BLaER1 (cell line): ENCODE results near the gene LINC01488.

Experiments
- H3K27ac ChIP-seq: shearing (Covaris generic); formaldehyde crosslinking; 2 replicates; pipeline ENCODE4 v1.8.1; 2022
- H3K27me3 ChIP-seq: shearing (Covaris generic); formaldehyde crosslinking; 2 replicates; pipeline ENCODE4 v1.8.1; 2022
- H3K36me3 ChIP-seq: shearing (Covaris generic); formaldehyde crosslinking; 2 replicates; pipeline ENCODE4 v1.8.1; 2022
- H3K4me1 ChIP-seq: shearing (Covaris generic); formaldehyde crosslinking; 2 replicates; pipeline ENCODE4 v1.8.1; 2022
- H3K4me2 ChIP-seq: shearing (Covaris generic); formaldehyde crosslinking; 2 replicates; pipeline ENCODE4 v1.8.1; 2022
- H3K4me3 ChIP-seq: shearing (Covaris generic); formaldehyde crosslinking; 2 replicates; pipeline ENCODE4 v1.8.1; 2022
- H3K9ac ChIP-seq: shearing (Covaris generic); formaldehyde crosslinking; 2 replicates; pipeline ENCODE4 v1.8.1; 2022
- H3K9me3 ChIP-seq: shearing (Covaris generic); formaldehyde crosslinking; 2 replicates; pipeline ENCODE4 v1.8.1; 2022
- H4K20me1 ChIP-seq: shearing (Covaris generic); formaldehyde crosslinking; 2 replicates; pipeline ENCODE4 v1.8.1; 2022
- Cebpa-rat ChIP-seq: shearing (Covaris generic); IDR thresholded peaks from 2 replicates; pipeline ENCODE4 v1.8.1; 2022

LINC01488 gene

DNA sequence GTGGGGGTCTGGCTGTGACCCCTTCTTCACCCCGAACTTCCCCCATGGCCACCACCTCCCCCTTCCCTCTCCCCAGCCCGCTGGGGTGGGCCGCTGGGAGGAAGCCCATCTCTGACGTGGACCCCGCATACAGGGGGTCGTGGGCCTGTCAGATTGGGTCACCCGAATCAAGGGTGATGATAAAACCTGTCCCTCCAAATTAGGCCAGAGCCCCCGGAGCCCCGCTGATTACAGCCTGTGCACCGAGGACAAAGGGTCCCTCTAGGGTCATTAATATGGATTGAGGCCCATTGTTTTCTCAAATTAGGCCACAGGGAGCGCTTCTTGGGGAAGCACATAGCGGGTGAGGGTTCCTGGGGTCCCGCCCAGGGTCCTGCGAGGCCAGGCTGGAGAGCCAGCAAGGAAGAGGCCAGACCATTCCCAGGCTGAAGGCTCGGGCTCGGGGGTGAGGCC lies 4.9 kb upstream of the LINC01488 start:
- no peaks in the 10 kb centered on the region for H3K27me3 ChIP-seq
- no peak overlapping the region for H3K27ac ChIP-seq
- no peak for TF ChIP-seq Cebpa-rat
- H3K4me1 ChIP-seq, result no peaks in the 10 kb centered on the region
- H3K4me3 ChIP-seq, result no peak overlapping the region
- no peaks in the 10 kb centered on the region for H3K36me3 ChIP-seq
- no peak overlapping the region for H3K9ac ChIP-seq
- H4K20me1 ChIP-seq, result no peaks in the 10 kb centered on the region
- peaks cover 3% of the 10 kb centered on the region; the same call in 1 of the 2 replicates for H3K9me3 ChIP-seq
- H3K4me2 ChIP-seq, result no peak overlapping the region

DNA sequence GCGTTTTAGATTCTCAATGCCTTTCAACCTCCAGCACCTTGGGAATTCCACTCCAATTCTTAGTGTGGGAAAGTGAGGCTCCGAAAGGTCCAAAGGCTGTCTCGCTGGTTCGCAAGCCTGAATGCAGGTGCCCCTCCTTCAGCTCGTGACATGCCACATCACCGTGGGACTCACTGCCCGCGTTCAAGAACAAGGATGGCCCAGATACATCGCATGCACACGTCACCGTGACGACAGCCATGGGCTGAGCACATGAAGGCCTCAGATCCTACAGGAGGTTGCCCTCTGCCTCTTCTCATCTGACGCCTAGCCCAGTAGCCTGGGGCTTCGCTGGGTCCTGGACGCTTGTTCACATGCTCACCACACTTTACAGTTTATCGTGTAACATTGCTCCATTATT lies 4.4 kb upstream of the LINC01488 start:
- Histone ChIP-seq H3K9ac (no peak overlapping the region), H4K20me1 (no peaks in the 10 kb centered on the region), H3K9me3 (peaks cover 3% of the 10 kb centered on the region; the same call in 1 of the 2 replicates), H3K4me1 (no peaks in the 10 kb centered on the region), H3K4me2 (no peak overlapping the region), H3K27me3 (no peaks in the 10 kb centered on the region), H3K4me3 (no peak overlapping the region), H3K27ac (no peak overlapping the region), H3K36me3 (no peaks in the 10 kb centered on the region)
- TF ChIP-seq Cebpa-rat, result no peak

DNA sequence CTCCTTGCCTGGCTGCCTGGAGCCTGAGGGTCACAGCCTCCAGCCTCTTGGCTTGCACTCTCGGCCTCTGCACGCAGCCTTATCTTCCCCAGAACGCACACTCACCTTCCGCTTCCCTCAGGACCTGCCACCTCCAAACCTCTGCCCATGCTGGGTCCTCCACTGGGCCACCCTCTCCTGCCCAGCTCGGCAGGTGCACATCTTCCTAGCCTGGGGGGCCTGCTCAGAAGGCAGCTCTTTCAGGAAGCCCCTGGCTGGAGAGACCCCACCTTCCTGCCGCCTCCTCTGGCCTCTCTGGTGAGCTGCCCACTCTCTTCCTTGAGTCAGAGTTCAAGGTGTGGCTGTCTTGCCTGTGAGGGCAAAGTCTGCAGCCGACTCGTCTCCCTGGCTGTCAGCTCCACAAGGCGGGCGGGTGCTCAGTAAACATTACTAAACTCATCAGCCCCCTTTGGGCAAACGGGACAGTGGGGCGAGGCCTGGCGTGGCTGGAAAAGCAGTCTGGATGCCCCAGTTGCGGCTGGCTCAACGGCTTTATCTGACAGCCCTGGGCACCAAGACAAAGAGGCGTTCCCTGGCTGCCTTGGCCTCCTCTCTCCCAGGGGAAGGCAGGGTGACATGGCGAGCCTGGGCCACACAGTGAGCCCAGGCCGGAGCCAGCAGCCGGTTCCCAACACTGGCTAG lies 1.7 kb upstream of the LINC01488 start:
- Histone ChIP-seq H3K27me3 (no peaks in the 10 kb centered on the region), H3K4me2 (no peak overlapping the region), H3K27ac (no peak overlapping the region), H3K4me1 (no peaks in the 10 kb centered on the region), H3K36me3 (no peaks in the 10 kb centered on the region), H4K20me1 (no peaks in the 10 kb centered on the region), H3K9me3 (no peaks in the 10 kb centered on the region), H3K4me3 (no peak overlapping the region), H3K9ac (no peak overlapping the region)
- TF ChIP-seq Cebpa-rat, result no peak

DNA sequence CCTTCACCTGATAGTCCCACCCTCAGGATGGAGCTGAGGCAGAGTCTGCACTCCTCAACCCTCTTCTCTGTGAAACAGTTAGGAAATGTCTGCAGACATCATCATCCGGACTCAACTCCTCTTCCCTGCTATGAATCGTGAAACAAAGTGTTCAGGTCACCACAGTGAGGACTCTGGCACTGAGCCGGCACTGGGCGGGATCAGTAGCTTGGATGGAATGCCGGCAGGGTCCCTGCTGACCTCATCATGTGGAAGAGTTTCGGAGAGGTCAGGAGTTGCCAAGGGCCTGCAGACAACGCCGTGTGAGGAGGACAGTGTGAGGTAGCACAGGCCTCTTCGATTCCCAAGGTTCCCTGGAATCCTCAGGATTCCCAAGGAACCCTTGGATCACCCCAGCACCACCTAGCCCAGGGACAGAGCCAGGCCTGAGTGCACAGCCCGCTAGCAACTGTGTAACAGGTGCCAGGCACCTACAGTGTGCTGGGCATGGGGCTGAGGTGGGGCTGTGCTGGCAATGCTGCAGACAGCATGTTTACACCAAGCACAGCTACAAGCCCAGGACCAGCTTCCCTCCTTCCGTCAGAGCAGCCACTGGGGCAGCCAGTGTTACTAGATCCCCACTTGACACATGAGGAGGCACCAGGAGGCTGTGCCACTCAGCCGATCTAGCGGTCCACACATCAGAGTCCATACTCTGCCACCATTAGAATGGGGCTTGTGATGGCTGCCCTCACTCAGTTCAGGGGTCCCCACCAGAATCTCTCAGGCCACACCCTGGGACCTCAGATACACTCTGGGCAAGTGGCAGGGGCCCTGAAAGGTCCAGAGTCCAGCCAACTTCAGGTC lies 693 bp upstream of the LINC01488 start:
- no peak overlapping the region for H3K27ac ChIP-seq
- no peak for TF ChIP-seq Cebpa-rat
- H3K4me1 ChIP-seq, result no peaks in the 10 kb centered on the region
- no peaks in the 10 kb centered on the region for H3K36me3 ChIP-seq
- no peaks in the 10 kb centered on the region for H4K20me1 ChIP-seq
- no peak overlapping the region for H3K9ac ChIP-seq
- H3K4me3 ChIP-seq, result no peak overlapping the region
- H3K9me3 ChIP-seq, result no peaks in the 10 kb centered on the region
- H3K27me3 ChIP-seq, result no peaks in the 10 kb centered on the region
- H3K4me2 ChIP-seq, result no peak overlapping the region

DNA sequence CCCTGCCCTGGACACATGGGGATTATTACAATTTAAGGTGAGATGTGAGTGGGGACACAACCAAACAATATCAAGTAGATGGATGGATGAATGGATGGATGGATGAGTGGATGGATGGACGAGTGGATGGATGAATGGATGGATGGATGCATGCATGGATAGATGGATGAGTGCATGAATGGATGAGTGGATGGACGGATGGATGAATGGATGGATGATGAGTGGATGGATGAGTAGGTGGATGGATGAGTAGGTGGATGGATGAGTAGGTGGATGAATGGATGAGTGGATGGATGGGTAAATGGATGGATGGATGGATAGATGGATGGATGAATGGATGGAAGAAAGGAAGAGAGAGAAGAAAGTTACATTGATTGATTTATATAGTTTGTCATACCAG lies 859 bp downstream of the LINC01488 start:
- H3K27ac ChIP-seq, result no peak overlapping the region
- no peaks in the 10 kb centered on the region for H3K4me1 ChIP-seq
- H3K9me3 ChIP-seq, result no peaks in the 10 kb centered on the region
- no peak overlapping the region for H3K4me2 ChIP-seq
- H3K9ac ChIP-seq, result no peak overlapping the region
- no peak for TF ChIP-seq Cebpa-rat
- no peaks in the 10 kb centered on the region for H3K27me3 ChIP-seq
- H3K4me3 ChIP-seq, result no peak overlapping the region
- H4K20me1 ChIP-seq, result no peaks in the 10 kb centered on the region
- H3K36me3 ChIP-seq, result no peaks in the 10 kb centered on the region

DNA sequence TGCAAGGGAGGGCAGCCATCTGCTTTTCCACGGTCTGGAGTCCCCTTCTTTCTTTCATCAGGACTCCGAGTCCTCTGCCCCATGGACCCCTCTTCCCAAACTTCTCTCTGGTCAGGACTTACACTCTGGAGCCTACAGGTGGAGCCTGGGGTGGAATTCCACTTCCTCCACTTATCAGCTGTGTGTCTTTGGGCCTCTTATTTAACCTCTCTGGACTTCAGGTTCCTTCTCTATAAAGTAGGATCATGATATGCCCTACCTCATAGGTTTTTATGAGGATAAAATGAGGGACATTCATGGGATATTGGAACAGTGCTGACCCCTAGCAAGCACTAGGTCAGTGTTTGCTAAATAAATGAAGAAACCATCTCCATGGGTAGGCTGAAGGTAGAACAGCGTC lies 1.7 kb downstream of the LINC01488 start:
- H3K27me3 ChIP-seq, result no peaks in the 10 kb centered on the region

DNA sequence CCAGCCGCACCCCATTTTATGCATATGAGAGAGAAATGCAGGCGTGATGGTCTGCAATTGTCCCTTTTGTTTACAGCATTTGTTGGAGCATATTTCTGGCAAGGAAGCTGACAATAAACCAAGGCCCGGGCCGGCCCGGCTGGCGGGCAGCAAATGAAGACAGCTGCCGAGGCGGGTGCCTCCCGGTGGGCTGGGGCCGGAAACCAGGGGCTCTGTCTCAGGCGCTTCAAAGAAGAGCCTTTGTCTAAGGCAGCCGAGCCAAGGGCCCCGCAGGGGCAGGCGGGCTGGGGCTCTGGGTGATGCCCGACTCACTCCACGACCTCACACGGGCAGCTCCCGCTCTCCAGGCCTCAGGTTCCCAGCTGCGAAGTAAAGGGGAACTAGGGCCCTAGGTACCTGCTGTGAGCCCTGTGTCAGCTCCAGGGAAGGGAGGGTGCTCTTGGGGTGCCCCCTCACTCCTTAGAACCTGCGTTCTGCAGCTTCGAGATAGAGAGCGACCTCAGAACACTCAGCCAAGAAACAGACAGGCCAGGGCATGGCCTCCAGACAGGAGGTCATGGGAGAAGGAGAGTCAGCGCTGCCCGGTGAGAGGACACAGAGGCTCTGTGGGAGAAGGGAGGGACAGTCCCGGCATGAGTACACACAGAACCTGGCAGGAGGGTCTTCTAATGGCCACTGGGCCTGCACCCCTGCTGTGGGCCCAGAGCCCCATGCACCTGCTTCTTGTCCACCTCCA lies 2.4 kb downstream of the LINC01488 start:
- no peak overlapping the region for H3K27ac ChIP-seq
- no peak overlapping the region for H3K4me3 ChIP-seq
- no peaks in the 10 kb centered on the region for H4K20me1 ChIP-seq
- no peak overlapping the region for H3K4me2 ChIP-seq
- no peak for TF ChIP-seq Cebpa-rat
- no peaks in the 10 kb centered on the region for H3K27me3 ChIP-seq
- no peaks in the 10 kb centered on the region for H3K9me3 ChIP-seq
- H3K9ac ChIP-seq, result no peak overlapping the region
- H3K36me3 ChIP-seq, result no peaks in the 10 kb centered on the region
- H3K4me1 ChIP-seq, result no peaks in the 10 kb centered on the region

More for the DNA sequence above, 1.7 kb downstream of the LINC01488 start:
- Histone ChIP-seq H3K9me3 (no peaks in the 10 kb centered on the region), H3K36me3 (no peaks in the 10 kb centered on the region), H3K27ac (no peak overlapping the region), H3K9ac (no peak overlapping the region), H3K4me3 (no peak overlapping the region), H3K4me1 (no peaks in the 10 kb centered on the region), H4K20me1 (no peaks in the 10 kb centered on the region), H3K4me2 (no peak overlapping the region)
- TF ChIP-seq Cebpa-rat, result no peak

DNA sequence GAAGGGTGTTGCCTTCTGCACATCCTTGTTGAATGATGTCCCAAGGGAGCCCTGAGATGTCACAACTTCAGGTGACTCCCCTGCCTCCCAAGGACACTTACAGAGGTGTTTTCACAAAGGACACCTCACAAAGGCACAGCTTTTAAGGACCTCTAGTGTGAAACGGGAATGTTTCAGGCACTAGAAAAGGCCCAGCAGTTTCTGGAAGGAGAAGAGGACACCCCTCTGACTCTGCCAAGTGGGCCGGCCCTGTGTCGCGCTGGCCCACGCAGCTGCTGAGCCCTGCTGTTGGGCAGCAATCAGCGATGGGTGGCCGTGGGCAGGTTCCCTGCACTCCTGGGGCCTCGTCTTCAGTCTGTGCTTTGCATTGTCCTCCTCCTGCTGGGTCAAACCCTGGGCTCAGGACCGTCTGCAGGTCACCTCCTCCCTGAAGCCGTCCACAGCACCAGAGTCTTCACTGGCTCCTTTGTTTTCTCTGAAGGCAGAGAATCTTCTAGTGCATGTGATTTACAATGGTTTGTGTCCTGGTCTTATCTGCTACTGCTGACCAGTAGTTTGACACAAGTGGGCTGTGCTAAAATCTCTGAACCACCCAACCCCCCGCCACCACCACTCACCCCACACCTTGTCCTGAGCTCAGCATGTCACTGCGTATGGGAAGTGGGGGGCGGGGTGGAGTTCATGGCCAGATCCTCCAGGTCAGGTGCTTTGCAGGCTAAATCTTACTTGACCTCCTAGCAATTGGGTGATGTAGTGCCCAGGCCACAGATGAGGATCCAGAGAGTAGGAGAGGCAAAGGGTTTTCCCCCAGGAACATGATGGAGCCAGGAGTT lies 3.2 kb downstream of the LINC01488 start:
- H3K27me3 ChIP-seq, result no peaks in the 10 kb centered on the region
- no peaks in the 10 kb centered on the region for H3K4me1 ChIP-seq
- no peaks in the 10 kb centered on the region for H3K36me3 ChIP-seq
- H3K4me2 ChIP-seq, result no peak overlapping the region
- no peak overlapping the region for H3K9ac ChIP-seq
- no peak overlapping the region for H3K4me3 ChIP-seq
- H3K27ac ChIP-seq, result no peak overlapping the region
- no peaks in the 10 kb centered on the region for H3K9me3 ChIP-seq
- TF ChIP-seq Cebpa-rat, result no peak
- H4K20me1 ChIP-seq, result no peaks in the 10 kb centered on the region

DNA sequence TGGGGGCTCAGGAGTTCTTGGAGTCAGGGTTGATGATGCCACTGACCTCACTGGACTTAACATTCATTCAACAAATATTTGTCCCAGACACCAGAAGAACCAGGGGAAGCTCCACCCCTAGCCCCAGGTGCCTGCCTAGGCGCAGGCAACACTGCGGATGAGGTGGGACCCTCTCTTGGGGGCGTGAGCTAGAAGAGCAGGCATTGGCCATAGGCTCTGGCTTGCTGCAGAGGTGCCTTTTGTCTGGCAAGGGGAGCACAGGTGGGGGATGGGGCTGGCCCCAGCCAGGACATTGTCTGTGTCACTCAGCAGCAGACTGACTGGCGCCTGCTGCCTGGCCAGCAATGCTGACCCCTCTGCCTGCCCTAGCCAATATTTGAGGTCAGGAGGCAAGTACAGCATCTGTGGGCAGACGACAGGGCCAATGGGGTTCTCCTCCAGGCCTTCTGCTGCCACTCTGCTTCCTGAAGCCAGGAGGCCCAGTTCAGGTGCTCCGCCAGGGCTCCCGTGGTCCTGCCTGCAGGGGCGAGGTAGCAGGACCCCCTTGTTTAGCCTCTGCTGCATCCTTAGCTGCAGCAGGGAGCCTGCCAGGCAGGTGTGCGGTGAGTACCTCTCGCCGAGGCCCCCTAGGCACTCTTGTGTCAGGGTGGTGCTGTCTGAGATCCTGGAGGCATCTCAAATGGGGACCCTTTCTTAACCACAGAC lies 4.0 kb downstream of the LINC01488 start:
- Histone ChIP-seq H3K36me3 (no peaks in the 10 kb centered on the region), H3K9ac (no peak overlapping the region), H4K20me1 (no peaks in the 10 kb centered on the region), H3K4me2 (no peak overlapping the region), H3K9me3 (no peaks in the 10 kb centered on the region), H3K27ac (no peak overlapping the region), H3K27me3 (no peaks in the 10 kb centered on the region), H3K4me3 (no peak overlapping the region), H3K4me1 (no peaks in the 10 kb centered on the region)
- TF ChIP-seq Cebpa-rat, result no peak
